GM23338 (cell line): ENCODE measurements around the gene ZFYVE27. TPM values are rescaled to one million over a fixed set of nuclear protein-coding genes. Genes with fewer than 3 reads are reported as not detected.

Experiments used
- ATAC-seq: fragments of 200-7000 bp; cut with Tn5 transposase; 3 replicates; pipeline ENCODE4 v1.9.1; 2020
- DNase-seq: peaks from one replicate; pipeline ENCODE4 v3.0.0-alpha.2; 2015; ENCODE audit warnings: low spot score
- H2AFZ ChIP-seq: fragments of 200-600 bp; sonication (generic); 2 replicates; pipeline ENCODE4 v1.8.0; 2016; ENCODE audit warnings: antibody characterized with exemption, mild to moderate bottlenecking, moderate library complexity
- H3F3A ChIP-seq: fragments of 200-600 bp; sonication (generic); replicated peaks from 2 replicates; pipeline ENCODE4 v1.8.0; 2017; ENCODE audit warnings: antibody characterized with exemption, mixed run types, low read depth
- H3K27ac ChIP-seq: fragments of 200-600 bp; sonication (generic); 2 replicates; pipeline ENCODE4 v1.6.1; 2016; ENCODE audit warnings: low read depth
- H3K27me3 ChIP-seq: fragments of 200-600 bp; sonication (generic); 2 replicates; pipeline ENCODE4 v1.8.0; 2016; ENCODE audit warnings: mild to moderate bottlenecking, mixed run types, moderate library complexity; ENCODE audit not compliant: insufficient read depth
- H3K36me3 ChIP-seq: fragments of 200-600 bp; sonication (generic); 2 replicates; pipeline ENCODE4 v1.8.0; 2016; ENCODE audit warnings: mild to moderate bottlenecking; ENCODE audit not compliant: insufficient read depth
- H3K4me1 ChIP-seq: fragments of 200-600 bp; sonication (generic); 2 replicates; pipeline ENCODE4 v1.8.0; 2016; ENCODE audit warnings: mild to moderate bottlenecking, moderate library complexity; ENCODE audit not compliant: insufficient read depth
- H3K4me2 ChIP-seq: fragments of 200-600 bp; sonication (generic); 2 replicates; pipeline ENCODE4 v1.7.1; 2017; ENCODE audit warnings: mixed run types
- H3K4me3 ChIP-seq: fragments of 200-600 bp; sonication (generic); 2 replicates; pipeline ENCODE4 v1.6.1; 2016; ENCODE audit warnings: mixed run types
- H3K79me2 ChIP-seq: fragments of 200-600 bp; sonication (generic); replicated peaks from 2 replicates; pipeline ENCODE4 v1.8.0; 2017; ENCODE audit warnings: mild to moderate bottlenecking; ENCODE audit not compliant: insufficient read depth
- H3K9me2 ChIP-seq: fragments of 200-600 bp; sonication (generic); 2 replicates; pipeline ENCODE4 v1.8.0; 2017; ENCODE audit not compliant: insufficient read depth
- H4K20me1 ChIP-seq: fragments of 200-600 bp; sonication (generic); replicated peaks from 2 replicates; pipeline ENCODE4 v1.8.0; 2017; ENCODE audit warnings: mild to moderate bottlenecking; ENCODE audit not compliant: insufficient read depth
- H3K27ac Mint-ChIP-seq: 2 replicates; pipeline ENCODE4 v1.8.0; 2020; ENCODE audit warnings: inconsistent platforms, mild to moderate bottlenecking, moderate library complexity, mixed read lengths
- H3K27me3 Mint-ChIP-seq: 3 replicates; pipeline ENCODE4 v1.8.0; 2022; ENCODE audit warnings: low read depth, mild to moderate bottlenecking, moderate library complexity, mixed read lengths, inconsistent platforms; ENCODE audit not compliant: insufficient read depth, poor library complexity
- H3K36me3 Mint-ChIP-seq: 3 replicates; pipeline ENCODE4 v1.8.0; 2021; ENCODE audit warnings: low read depth, mild to moderate bottlenecking, inconsistent platforms, moderate library complexity, mixed read lengths
- H3K4me1 Mint-ChIP-seq: 3 replicates; pipeline ENCODE4 v1.8.0; 2020; ENCODE audit warnings: mild to moderate bottlenecking, inconsistent platforms, mixed read lengths
- H3K4me3 Mint-ChIP-seq: 3 replicates; pipeline ENCODE4 v1.8.0; 2021; ENCODE audit warnings: moderate library complexity, mild to moderate bottlenecking, inconsistent platforms, mixed read lengths
- H3K9me3 Mint-ChIP-seq: 3 replicates; pipeline ENCODE4 v1.8.0; 2020; ENCODE audit warnings: moderate library complexity, mild to moderate bottlenecking, inconsistent platforms, mixed read lengths
- CREB1 ChIP-seq: fragments of 250-450 bp; sonication (Bioruptor Pico); IDR thresholded peaks from 2 replicates; pipeline ENCODE4 v1.5.0; 2020; ENCODE audit warnings: low read depth, mild to moderate bottlenecking, moderate library complexity
- EZH2 ChIP-seq: fragments of 200-600 bp; sonication (generic); IDR thresholded peaks from one replicate; pipeline ENCODE4 v1.8.0; 2017; ENCODE audit warnings: antibody characterized with exemption, mild to moderate bottlenecking, low read depth; ENCODE audit not compliant: unreplicated experiment
- EZH2phosphoT487 ChIP-seq: fragments of 200-600 bp; sonication (generic); IDR thresholded peaks from one replicate; pipeline ENCODE4 v1.8.1; 2018; ENCODE audit warnings: antibody characterized with exemption; ENCODE audit not compliant: unreplicated experiment
- NANOG ChIP-seq: IDR thresholded peaks from 2 replicates; pipeline ENCODE4 v1.6.1; 2016; ENCODE audit warnings: antibody characterized with exemption, borderline replicate concordance
- STAT1 ChIP-seq: IDR thresholded peaks from one replicate; pipeline ENCODE4 v1.6.1; 2016; ENCODE audit warnings: antibody characterized with exemption; ENCODE audit not compliant: unreplicated experiment
- ZNF114 ChIP-seq: fragments of 250-450 bp; sonication (Bioruptor Pico); IDR thresholded peaks from 2 replicates; pipeline ENCODE4 v1.5.0; 2020; ENCODE audit warnings: mild to moderate bottlenecking, moderate library complexity
- polyA plus RNA-seq: library from polyadenylated mRNA; unstranded; fragments of >200 nt; fragmentation: Nextera tagmentation; extraction: Ambion mirVana; gene quantifications from 2 replicates; pipeline ENCODE4 v1.2.1, GENCODE V29; 2016
- total RNA-seq: library from RNA; depleted of rRNA; stranded (reverse); fragments of >200 nt; shearing (Covaris generic); gene quantifications from 2 replicates; pipeline ENCODE4 v1.2.3, GENCODE V29; 2014
- TF ChIP-seq, protein P1 (sequence below), 2 experiments: fragments of 200-600 bp in 1 of 2; sonication (generic) in 1 of 2; conservative IDR thresholded peaks; 2 replicates each; pipeline versions ENCODE4 v1.5.1 to v1.6.1; 2016 to 2017; ENCODE audit warnings: antibody characterized with exemption in 2 of 2, low read depth in 2 of 2, mild to moderate bottlenecking in 2 of 2, moderate library complexity in 1 of 2
- TF ChIP-seq, protein P2 (sequence below): fragments of 250-450 bp; sonication (Bioruptor Pico); IDR thresholded peaks from 2 replicates; pipeline ENCODE4 v1.5.0; 2020; ENCODE audit warnings: mild to moderate bottlenecking, moderate library complexity

The ZFYVE27 gene
- total and polyA plus RNA-seq, 2 experiments from 2014 or later, result 15.0 to 25.8 TPM

DNA sequence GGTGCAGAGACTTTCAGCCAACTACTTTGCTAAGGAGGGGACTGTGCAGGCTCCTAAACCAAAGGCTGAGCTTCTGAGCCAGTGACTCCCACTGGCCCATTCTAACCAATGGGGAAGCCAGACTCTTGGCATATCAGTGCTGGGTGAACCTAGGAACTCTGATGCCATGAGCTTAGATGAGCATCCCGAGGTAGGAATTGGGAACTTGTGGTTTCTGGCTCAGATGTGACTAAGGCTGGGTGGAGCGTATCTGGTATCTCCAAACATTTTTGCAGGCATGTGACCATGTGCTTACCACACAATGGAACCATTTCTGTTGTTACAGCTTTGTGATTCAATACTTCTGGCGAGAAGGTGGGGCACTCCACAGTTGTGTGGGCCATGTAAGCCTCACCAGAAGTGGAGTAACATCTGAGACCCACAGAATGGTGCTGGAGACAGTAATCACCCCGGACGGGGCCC, 47.3 kb upstream of the ZFYVE27 start:
- H3K27ac ChIP-seq, result no peak overlapping the region
- H3K27ac Mint-ChIP-seq, result no peak overlapping the region
- H4K20me1 ChIP-seq, result peaks cover 3% of the 10 kb centered on the region
- no peak overlapping the region for H2AFZ ChIP-seq
- H3F3A ChIP-seq, result peaks cover 11% of the 10 kb centered on the region
- no peak overlapping the region for H3K4me2 ChIP-seq
- H3K4me1 Mint-ChIP-seq, result peaks cover 17% of the 10 kb centered on the region
- ATAC-seq (no peak), DNase-seq (peak; percentile 30)
- H3K9me2 ChIP-seq, result no peaks in the 10 kb centered on the region
- H3K4me3 ChIP-seq, result no peak overlapping the region
- H3K4me1 ChIP-seq, result peaks cover 20% of the 10 kb centered on the region
- peaks cover 2% of the 10 kb centered on the region for H3K27me3 Mint-ChIP-seq
- peaks cover 17% of the 10 kb centered on the region for H3K79me2 ChIP-seq
- no peaks in the 10 kb centered on the region for H3K9me3 Mint-ChIP-seq
- no peaks in the 10 kb centered on the region for H3K36me3 ChIP-seq
- no peak overlapping the region for H3K4me3 Mint-ChIP-seq
- H3K27me3 ChIP-seq, result no peaks in the 10 kb centered on the region
- TF ChIP-seq, protein P1, sequence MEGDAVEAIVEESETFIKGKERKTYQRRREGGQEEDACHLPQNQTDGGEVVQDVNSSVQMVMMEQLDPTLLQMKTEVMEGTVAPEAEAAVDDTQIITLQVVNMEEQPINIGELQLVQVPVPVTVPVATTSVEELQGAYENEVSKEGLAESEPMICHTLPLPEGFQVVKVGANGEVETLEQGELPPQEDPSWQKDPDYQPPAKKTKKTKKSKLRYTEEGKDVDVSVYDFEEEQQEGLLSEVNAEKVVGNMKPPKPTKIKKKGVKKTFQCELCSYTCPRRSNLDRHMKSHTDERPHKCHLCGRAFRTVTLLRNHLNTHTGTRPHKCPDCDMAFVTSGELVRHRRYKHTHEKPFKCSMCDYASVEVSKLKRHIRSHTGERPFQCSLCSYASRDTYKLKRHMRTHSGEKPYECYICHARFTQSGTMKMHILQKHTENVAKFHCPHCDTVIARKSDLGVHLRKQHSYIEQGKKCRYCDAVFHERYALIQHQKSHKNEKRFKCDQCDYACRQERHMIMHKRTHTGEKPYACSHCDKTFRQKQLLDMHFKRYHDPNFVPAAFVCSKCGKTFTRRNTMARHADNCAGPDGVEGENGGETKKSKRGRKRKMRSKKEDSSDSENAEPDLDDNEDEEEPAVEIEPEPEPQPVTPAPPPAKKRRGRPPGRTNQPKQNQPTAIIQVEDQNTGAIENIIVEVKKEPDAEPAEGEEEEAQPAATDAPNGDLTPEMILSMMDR (conservative IDR thresholded peaks at IDR 0.05; ENCODE audit: low read depth in 2 of 2), result no peak
- TF ChIP-seq EZH2phosphoT487, result no peak
- TF ChIP-seq ZNF114, result no peak
- TF ChIP-seq STAT1, result no peak
- TF ChIP-seq EZH2, result no peak
- TF ChIP-seq NANOG, result no peak
- TF ChIP-seq, protein P2, sequence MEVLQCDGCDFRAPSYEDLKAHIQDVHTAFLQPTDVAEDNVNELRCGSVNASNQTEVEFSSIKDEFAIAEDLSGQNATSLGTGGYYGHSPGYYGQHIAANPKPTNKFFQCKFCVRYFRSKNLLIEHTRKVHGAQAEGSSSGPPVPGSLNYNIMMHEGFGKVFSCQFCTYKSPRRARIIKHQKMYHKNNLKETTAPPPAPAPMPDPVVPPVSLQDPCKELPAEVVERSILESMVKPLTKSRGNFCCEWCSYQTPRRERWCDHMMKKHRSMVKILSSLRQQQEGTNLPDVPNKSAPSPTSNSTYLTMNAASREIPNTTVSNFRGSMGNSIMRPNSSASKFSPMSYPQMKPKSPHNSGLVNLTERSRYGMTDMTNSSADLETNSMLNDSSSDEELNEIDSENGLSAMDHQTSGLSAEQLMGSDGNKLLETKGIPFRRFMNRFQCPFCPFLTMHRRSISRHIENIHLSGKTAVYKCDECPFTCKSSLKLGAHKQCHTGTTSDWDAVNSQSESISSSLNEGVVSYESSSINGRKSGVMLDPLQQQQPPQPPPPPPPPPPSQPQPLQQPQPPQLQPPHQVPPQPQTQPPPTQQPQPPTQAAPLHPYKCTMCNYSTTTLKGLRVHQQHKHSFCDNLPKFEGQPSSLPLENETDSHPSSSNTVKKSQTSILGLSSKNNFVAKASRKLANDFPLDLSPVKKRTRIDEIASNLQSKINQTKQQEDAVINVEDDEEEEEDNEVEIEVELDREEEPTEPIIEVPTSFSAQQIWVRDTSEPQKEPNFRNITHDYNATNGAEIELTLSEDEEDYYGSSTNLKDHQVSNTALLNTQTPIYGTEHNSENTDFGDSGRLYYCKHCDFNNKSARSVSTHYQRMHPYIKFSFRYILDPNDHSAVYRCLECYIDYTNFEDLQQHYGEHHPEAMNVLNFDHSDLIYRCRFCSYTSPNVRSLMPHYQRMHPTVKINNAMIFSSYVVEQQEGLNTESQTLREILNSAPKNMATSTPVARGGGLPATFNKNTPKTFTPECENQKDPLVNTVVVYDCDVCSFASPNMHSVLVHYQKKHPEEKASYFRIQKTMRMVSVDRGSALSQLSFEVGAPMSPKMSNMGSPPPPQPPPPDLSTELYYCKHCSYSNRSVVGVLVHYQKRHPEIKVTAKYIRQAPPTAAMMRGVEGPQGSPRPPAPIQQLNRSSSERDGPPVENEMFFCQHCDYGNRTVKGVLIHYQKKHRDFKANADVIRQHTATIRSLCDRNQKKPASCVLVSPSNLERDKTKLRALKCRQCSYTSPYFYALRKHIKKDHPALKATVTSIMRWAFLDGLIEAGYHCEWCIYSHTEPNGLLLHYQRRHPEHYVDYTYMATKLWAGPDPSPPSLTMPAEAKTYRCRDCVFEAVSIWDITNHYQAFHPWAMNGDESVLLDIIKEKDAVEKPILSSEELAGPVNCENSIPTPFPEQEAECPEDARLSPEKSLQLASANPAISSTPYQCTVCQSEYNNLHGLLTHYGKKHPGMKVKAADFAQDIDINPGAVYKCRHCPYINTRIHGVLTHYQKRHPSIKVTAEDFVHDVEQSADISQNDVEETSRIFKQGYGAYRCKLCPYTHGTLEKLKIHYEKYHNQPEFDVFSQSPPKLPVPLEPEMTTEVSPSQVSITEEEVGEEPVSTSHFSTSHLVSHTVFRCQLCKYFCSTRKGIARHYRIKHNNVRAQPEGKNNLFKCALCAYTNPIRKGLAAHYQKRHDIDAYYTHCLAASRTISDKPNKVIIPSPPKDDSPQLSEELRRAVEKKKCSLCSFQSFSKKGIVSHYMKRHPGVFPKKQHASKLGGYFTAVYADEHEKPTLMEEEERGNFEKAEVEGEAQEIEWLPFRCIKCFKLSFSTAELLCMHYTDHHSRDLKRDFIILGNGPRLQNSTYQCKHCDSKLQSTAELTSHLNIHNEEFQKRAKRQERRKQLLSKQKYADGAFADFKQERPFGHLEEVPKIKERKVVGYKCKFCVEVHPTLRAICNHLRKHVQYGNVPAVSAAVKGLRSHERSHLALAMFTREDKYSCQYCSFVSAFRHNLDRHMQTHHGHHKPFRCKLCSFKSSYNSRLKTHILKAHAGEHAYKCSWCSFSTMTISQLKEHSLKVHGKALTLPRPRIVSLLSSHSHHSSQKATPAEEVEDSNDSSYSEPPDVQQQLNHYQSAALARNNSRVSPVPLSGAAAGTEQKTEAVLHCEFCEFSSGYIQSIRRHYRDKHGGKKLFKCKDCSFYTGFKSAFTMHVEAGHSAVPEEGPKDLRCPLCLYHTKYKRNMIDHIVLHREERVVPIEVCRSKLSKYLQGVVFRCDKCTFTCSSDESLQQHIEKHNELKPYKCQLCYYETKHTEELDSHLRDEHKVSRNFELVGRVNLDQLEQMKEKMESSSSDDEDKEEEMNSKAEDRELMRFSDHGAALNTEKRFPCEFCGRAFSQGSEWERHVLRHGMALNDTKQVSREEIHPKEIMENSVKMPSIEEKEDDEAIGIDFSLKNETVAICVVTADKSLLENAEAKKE, result no peak
- TF ChIP-seq CREB1 (CRISPR knock-in tag), result no peak
- no peaks in the 10 kb centered on the region for H3K36me3 Mint-ChIP-seq
